DND-41 (cell line): Measurements from ENCODE around the gene RTN4RL2.

Source experiments
- EZH2 ChIP-seq: IDR thresholded peaks from 3 replicates; pipeline ENCODE4 v1.6.1; 2012; ENCODE audit warnings: borderline replicate concordance, low read depth, mild to moderate bottlenecking, moderate library complexity, low read length, inconsistent platforms; ENCODE audit not compliant: severe bottlenecking
- TF ChIP-seq, protein P1 (sequence below): IDR thresholded peaks from 2 replicates; pipeline ENCODE4 v1.5.1; 2012; ENCODE audit warnings: borderline replicate concordance, low read length, moderate library complexity, mild to moderate bottlenecking; ENCODE audit not compliant: poor library complexity, severe bottlenecking; ENCODE audit errors: extremely low read depth

DNA sequence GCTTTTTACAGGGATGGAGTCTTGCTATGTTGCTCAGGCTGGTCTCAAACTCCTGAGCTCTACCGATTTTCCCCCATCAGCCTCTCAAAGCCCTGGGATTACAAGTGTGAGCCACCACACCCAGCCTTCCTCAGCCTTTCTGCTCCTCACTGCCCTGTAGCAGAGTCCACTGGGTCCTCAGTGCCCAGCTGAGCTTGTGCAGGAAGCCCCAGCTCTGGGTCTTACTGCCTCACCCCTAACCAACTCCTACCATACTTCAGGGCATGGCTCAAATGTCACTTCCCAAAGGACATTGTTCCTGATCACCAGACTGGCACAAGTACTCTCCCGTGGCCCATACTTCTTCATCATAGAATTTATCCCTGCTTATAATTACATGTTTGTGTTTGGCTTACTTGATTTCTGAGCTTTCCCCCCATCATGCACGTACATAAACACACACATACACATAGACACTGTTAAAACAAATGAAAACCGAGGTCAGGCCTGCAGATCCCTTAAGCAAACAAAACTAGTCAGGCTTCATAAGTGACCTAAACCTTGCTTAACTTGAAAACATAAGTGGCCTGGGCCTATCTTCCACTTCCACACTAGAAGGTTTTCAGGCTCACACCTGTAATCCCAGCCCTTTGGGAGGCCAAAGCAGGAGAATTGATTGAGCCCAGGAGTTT is 19.4 kb upstream of the RTN4RL2 start:
- TF ChIP-seq, protein P1, sequence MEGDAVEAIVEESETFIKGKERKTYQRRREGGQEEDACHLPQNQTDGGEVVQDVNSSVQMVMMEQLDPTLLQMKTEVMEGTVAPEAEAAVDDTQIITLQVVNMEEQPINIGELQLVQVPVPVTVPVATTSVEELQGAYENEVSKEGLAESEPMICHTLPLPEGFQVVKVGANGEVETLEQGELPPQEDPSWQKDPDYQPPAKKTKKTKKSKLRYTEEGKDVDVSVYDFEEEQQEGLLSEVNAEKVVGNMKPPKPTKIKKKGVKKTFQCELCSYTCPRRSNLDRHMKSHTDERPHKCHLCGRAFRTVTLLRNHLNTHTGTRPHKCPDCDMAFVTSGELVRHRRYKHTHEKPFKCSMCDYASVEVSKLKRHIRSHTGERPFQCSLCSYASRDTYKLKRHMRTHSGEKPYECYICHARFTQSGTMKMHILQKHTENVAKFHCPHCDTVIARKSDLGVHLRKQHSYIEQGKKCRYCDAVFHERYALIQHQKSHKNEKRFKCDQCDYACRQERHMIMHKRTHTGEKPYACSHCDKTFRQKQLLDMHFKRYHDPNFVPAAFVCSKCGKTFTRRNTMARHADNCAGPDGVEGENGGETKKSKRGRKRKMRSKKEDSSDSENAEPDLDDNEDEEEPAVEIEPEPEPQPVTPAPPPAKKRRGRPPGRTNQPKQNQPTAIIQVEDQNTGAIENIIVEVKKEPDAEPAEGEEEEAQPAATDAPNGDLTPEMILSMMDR, result no peak
- no peak for TF ChIP-seq EZH2
